K562 (cell line): ENCODE results near the gene PLEKHN1. TPM values are rescaled to one million over a fixed set of nuclear protein-coding genes. Genes with fewer than 3 reads are reported as not detected.

Experiments used
- BRF1 ChIP-seq: IDR thresholded peaks from 3 replicates; pipeline ENCODE4 v1.6.1; 2011; ENCODE audit warnings: borderline replicate concordance, mild to moderate bottlenecking; ENCODE audit not compliant: insufficient read length; ENCODE audit errors: extremely low read depth
- CHD7 ChIP-seq: fragments of 200-600 bp; sonication (generic); IDR thresholded peaks from one replicate; pipeline ENCODE4 v1.6.1; 2012; ENCODE audit warnings: mild to moderate bottlenecking, low read depth, low read length, inconsistent platforms
- FOXM1 ChIP-seq, 2 experiments: fragments of 450-650 bp in 1 of 2; sonication (generic) in 1 of 2; formaldehyde crosslinking in 1 of 2; IDR thresholded peaks; 2 replicates each; pipeline versions ENCODE4 v1.6.1 to v1.9.0; 2017 to 2022; ENCODE audit warnings: low read depth in 2 of 2, mild to moderate bottlenecking in 2 of 2, missing genetic modification reagents in 1 of 2, moderate library complexity in 1 of 2
- GABPB1 ChIP-seq: sonication (generic); formaldehyde crosslinking; IDR thresholded peaks from 2 replicates; pipeline ENCODE4 v1.8.0; 2022; ENCODE audit warnings: mild to moderate bottlenecking, missing genetic modification reagents
- JUND ChIP-seq, 2 experiments: IDR thresholded peaks; 2 replicates in 1 of 2; 3 replicates in 1 of 2; pipeline ENCODE4 v1.6.1; 2011; ENCODE audit warnings: borderline replicate concordance in 2 of 2, low read depth in 2 of 2, low read length in 2 of 2, improper control_type of control experiment in 1 of 2, missing biosample characterization in 1 of 2, missing genetic modification characterization in 1 of 2, missing genetic modification reagents in 1 of 2
- MYC ChIP-seq, 2 experiments: fragments of 250-450 bp in 1 of 2; sonication (Bioruptor Pico) in 1 of 2; IDR thresholded peaks; 2 replicates each; pipeline versions ENCODE4 v1.5.1 to v1.6.1; 2012 to 2021; ENCODE audit warnings: low read depth in 2 of 2, borderline replicate concordance in 1 of 2, improper control_type of control experiment in 1 of 2, low read length in 1 of 2, mild to moderate bottlenecking in 1 of 2, moderate library complexity in 1 of 2
- NR2C2 ChIP-seq, 2 experiments: fragments of 200-800 bp in 1 of 2; sonication (Bioruptor generic) in 1 of 2; sonication (generic) in 1 of 2; formaldehyde crosslinking in 1 of 2; IDR thresholded peaks; 2 replicates each; pipeline versions ENCODE4 v1.6.1 to v1.8.0; 2016 to 2022; ENCODE audit warnings: mild to moderate bottlenecking in 1 of 2, missing compliant biosample characterization in 1 of 2, missing genetic modification characterization in 1 of 2, missing genetic modification reagents in 1 of 2
- TBL1XR1 ChIP-seq, 2 experiments: IDR thresholded peaks; 2 replicates each; pipeline ENCODE4 v1.6.1; 2012; ENCODE audit warnings: improper control_type of control experiment in 2 of 2, low read length in 2 of 2, mild to moderate bottlenecking in 1 of 2
- TEAD4 ChIP-seq, 2 experiments: sonication (generic) in 1 of 2; formaldehyde crosslinking in 1 of 2; IDR thresholded peaks; 2 replicates each; pipeline versions ENCODE4 v1.6.1 to v1.8.0; 2012 to 2022; ENCODE audit warnings: borderline replicate concordance in 1 of 2, inconsistent platforms in 1 of 2, low read length in 1 of 2, mild to moderate bottlenecking in 1 of 2, missing genetic modification reagents in 1 of 2
- YY1 ChIP-seq, 3 experiments: IDR thresholded peaks; 2 replicates each; pipeline ENCODE4 v1.6.1; 2011; ENCODE audit warnings: low read length in 2 of 3, mild to moderate bottlenecking in 2 of 3, moderate library complexity in 2 of 3, borderline replicate concordance in 1 of 3, control low read depth in 1 of 3, low read depth in 1 of 3; ENCODE audit not compliant: insufficient read depth in 3 of 3, insufficient replicate concordance in 2 of 3, control insufficient read depth in 1 of 3, insufficient read length in 1 of 3; ENCODE audit errors: extremely low read depth in 1 of 3
- ZNF780A ChIP-seq: fragments of 250-450 bp; sonication (Bioruptor Pico); IDR thresholded peaks from 2 replicates; pipeline ENCODE4 v1.5.0; 2021; ENCODE audit warnings: mild to moderate bottlenecking
- polyA plus RNA-seq, 8 experiments: library from polyadenylated mRNA; depleted of rRNA in 4 of 8; stranded (reverse) in 5 of 8; unstranded in 3 of 8; fragments of >200 nt; fragmentation: Nextera tagmentation in 2 of 8; fragmentation: Illumina TruSeq in 1 of 8; extraction: Ambion mirVana in 2 of 8; extraction: Trizol in 1 of 8; gene quantifications; 2 replicates each; pipeline versions ENCODE4 v1.2.1 to v1.2.3, GENCODE V29; 2011 to 2014; ENCODE audit warnings: inconsistent platforms in 1 of 8, missing spikeins in 1 of 8
- total RNA-seq, 7 experiments: library from RNA; depleted of rRNA in 6 of 7; stranded (reverse); fragments of >200 nt in 6 of 7; fragmentation: Illumina TruSeq in 2 of 7; extraction: Trizol in 2 of 7; gene quantifications; 2 replicates each; pipeline versions ENCODE4 v1.2.1 to v1.2.3, GENCODE V29; 2011 to 2021; ENCODE audit warnings: low replicate concordance in 1 of 7

Gene PLEKHN1
- total and polyA plus RNA-seq, 9 of the 15 experiments (the other 6 are each of a cell fraction or from before 2014, with no cell fraction given) = 0.07 to 1.5 (median 0.13) TPM; not detected in 2

- TF ChIP-seq JUND (IDR thresholded peaks at IDR 0.05; ENCODE audit: borderline replicate concordance, low read depth, low read length) (0 out of 2 replicates have a peak, but pooled peaks have one; percentile 17), JUND (tag; IDR thresholded peaks at IDR 0.05; ENCODE audit: borderline replicate concordance, low read depth, low read length) (no peak; the same call in 2 of the 3 replicates), TEAD4 (IDR thresholded peaks at IDR 0.05; ENCODE audit: low read length) (no peak), TEAD4 (CRISPR knock-in tag; IDR thresholded peaks at IDR 0.05; ENCODE audit: borderline replicate concordance) (no peak), GABPB1 (CRISPR knock-in tag) (0 out of 2 replicates have a peak, but pooled peaks have one; percentile 2), YY1 (IDR thresholded peaks at IDR 0.05; ENCODE audit: borderline replicate concordance in 1 of 3, control insufficient read depth in 1 of 3, extremely low read depth in 1 of 3, insufficient read depth in 3 of 3, insufficient read length in 1 of 3, insufficient replicate concordance in 2 of 3, low read depth in 1 of 3, low read length in 2 of 3) (peak in 1 of 3 experiments; percentile 13), MYC (IDR thresholded peaks at IDR 0.05; ENCODE audit: low read depth, low read length) (peak; percentile 48; the same call in 1 of the 2 replicates), MYC (CRISPR knock-in tag; IDR thresholded peaks at IDR 0.05; ENCODE audit: borderline replicate concordance, low read depth) (no peak), ZNF780A (CRISPR knock-in tag) (no peak), NR2C2 (CRISPR knock-in tag; IDR thresholded peaks at IDR 0.05) (no peak), NR2C2 (tag; IDR thresholded peaks at IDR 0.05) (no peak), BRF1 (no peak), TBL1XR1 (IDR thresholded peaks at IDR 0.05; ENCODE audit: low read length in 2 of 2) (peak in 1 of 2 experiments; percentile 24; a peak in 1 of 4 replicates), FOXM1 (IDR thresholded peaks at IDR 0.05; ENCODE audit: low read depth) (no peak), FOXM1 (CRISPR knock-in tag; IDR thresholded peaks at IDR 0.05; ENCODE audit: low read depth) (no peak), CHD7 (no peak)
Measured at GRCh38 chr1:1021010-1021919, 55.0 kb downstream of the PLEKHN1 start (continued).
